ENCODE data around the gene FBXO4.
"Not testable (repeated sequence)": the region's sequence is repeated elsewhere in the genome, so short reads cannot be mapped to it uniquely, and the experiment has no call there.

The FBXO4 gene

DNA sequence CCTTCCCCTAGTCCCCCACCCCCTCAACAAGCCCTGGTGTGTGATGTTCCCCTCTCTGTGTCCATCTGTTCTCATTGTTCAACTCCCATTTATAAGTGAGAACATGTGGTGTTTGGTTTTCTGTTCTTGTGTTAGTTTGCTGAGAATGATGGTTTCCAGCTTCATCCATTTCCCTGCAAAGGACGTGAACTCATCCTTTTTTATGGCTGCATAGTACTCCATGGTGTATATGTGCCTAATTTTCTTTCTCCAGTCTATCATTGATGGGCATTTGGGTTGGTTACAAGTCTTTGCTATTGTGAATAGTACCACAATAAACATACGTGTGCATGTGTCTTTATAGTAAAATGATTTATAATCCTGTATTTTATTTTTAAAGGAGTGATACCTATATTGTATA lies 57.8 kb downstream of the FBXO4 start:
- DNase-seq (ENCODE audit: low spot score): not testable (repeated sequence)

DNA sequence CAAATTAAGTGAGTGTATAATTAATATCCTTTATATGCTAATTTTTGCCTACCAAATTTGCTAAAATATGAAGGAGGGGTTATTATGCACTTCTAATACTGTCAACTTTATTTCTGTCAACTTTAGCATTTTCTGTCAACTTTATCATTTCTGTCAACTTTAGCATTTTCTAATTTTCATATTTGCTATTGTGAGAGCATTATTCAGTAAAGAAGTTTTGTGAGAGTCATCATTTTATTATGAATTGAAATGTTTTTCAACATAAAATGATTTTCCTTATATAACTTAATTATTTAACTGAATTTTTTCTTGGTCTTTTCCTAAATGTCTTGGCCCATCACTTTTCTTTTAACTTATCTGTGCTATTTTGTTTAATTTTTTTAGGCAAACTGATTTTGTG lies 58.2 kb downstream of the FBXO4 start:
- DNase-seq (ENCODE audit: low spot score): no peak

DNA sequence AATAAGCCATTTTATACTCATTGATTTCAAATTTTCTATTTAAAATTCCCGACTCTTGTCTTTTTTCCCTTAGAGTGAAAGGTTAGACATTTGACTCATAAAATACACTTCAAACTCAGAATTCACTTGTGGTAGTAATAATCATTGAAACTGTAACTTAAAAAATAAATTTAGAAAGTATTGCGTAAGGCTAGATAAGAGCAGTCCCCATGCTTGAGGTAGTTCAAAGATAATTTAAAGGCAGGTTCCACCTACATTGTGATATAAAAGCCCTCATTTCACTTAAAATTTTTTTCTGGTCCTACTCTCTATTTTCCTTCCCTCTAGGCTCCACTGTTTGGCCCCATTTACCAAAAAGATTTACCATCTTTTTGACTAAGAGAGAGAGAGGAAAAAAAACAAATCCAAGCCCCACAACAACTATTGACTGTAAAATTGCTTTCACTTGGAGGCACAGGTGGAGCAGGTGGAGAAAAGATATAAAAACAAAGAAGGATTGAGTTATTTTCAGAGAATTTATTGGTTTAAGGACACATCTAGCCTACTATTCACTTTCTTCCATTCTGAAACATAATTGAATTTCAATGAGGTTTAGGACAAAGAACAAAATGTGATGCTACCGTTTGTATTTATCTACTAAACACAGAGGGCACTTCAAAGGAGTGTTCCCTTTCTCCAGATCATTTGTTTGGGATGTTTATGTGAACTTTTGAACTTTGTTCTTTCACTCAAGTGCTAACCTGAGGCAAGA lies 61.0 kb downstream of the FBXO4 start:
- DNase-seq (ENCODE audit: low spot score): no peak
